CD14-positive monocyte (primary cell): ENCODE measurements around the gene MSN. TPM values are rescaled to one million over a fixed set of nuclear protein-coding genes. Genes with fewer than 3 reads are reported as not detected.

Experiments
- DNase-seq, 3 donors: peaks; one replicate each; pipeline ENCODE4 v3.0.0-alpha.2; 2011 to 2022
- H2AFZ ChIP-seq: 2 replicates; pipeline ENCODE4 v1.6.0; 2012; ENCODE audit warnings: mild to moderate bottlenecking, low read depth, low read length, inconsistent platforms; ENCODE audit not compliant: insufficient read depth, poor library complexity, severe bottlenecking
- H3K27ac ChIP-seq, 2 donors: 1 replicate in 1 of 2; 2 replicates in 1 of 2; pipeline ENCODE4 v1.5.1; 2012 to 2013; ENCODE audit warnings: low read length in 2 of 2, control low read depth in 1 of 2, inconsistent platforms in 1 of 2, low read depth in 1 of 2, mild to moderate bottlenecking in 1 of 2
- H3K27me3 ChIP-seq, 2 donors: one replicate each; pipeline versions ENCODE4 v1.6.0 to v1.6.1; 2011 to 2013; ENCODE audit warnings: low read length in 2 of 2; ENCODE audit not compliant: control insufficient read depth in 2 of 2, insufficient read depth in 2 of 2
- H3K36me3 ChIP-seq, 2 donors: replicated peaks in 1 of 2; 1 replicate in 1 of 2; 2 replicates in 1 of 2; pipeline versions ENCODE4 v1.5.1 to v1.6.1; 2012 to 2013; ENCODE audit warnings: low read length in 2 of 2, control low read depth in 1 of 2, inconsistent platforms in 1 of 2, mild to moderate bottlenecking in 1 of 2; ENCODE audit not compliant: insufficient read depth in 2 of 2, control insufficient read depth in 1 of 2
- H3K4me1 ChIP-seq, 2 donors: 1 replicate in 1 of 2; 2 replicates in 1 of 2; pipeline versions ENCODE4 v1.5.1 to v1.6.1; 2012 to 2013; ENCODE audit warnings: low read length in 2 of 2, control low read depth in 1 of 2, inconsistent platforms in 1 of 2, mild to moderate bottlenecking in 1 of 2, moderate library complexity in 1 of 2; ENCODE audit not compliant: insufficient read depth in 2 of 2, control insufficient read depth in 1 of 2
- H3K4me2 ChIP-seq: replicated peaks from 2 replicates; pipeline ENCODE3; 2012; ENCODE audit warnings: low read length, moderate library complexity, mild to moderate bottlenecking; ENCODE audit not compliant: poor library complexity, severe bottlenecking; ENCODE audit errors: extremely low read depth
- H3K4me3 ChIP-seq, 3 experiments: fragments of 200-600 bp in 1 of 3; sonication (generic) in 1 of 3; replicated peaks in 1 of 3; 1 replicate in 2 of 3; 2 replicates in 1 of 3; pipeline ENCODE4 v1.5.1; 2011 to 2013; ENCODE audit warnings: low read length in 3 of 3, mild to moderate bottlenecking in 3 of 3, control low read depth in 2 of 3, low read depth in 2 of 3, inconsistent platforms in 1 of 3, moderate library complexity in 1 of 3
- H3K79me2 ChIP-seq: 2 replicates; pipeline ENCODE4 v1.6.0; 2012; ENCODE audit warnings: mild to moderate bottlenecking, control low read depth, inconsistent platforms, low read length, moderate library complexity; ENCODE audit not compliant: insufficient read depth
- H3K9ac ChIP-seq: 2 replicates; pipeline ENCODE4 v1.6.0; 2017; ENCODE audit warnings: low read length, mild to moderate bottlenecking; ENCODE audit not compliant: insufficient read depth, poor library complexity, severe bottlenecking
- H3K9me3 ChIP-seq, 2 donors: replicated peaks in 1 of 2; 1 replicate in 1 of 2; 2 replicates in 1 of 2; pipeline versions ENCODE4 v1.5.1 to v1.6.1; 2012 to 2013; ENCODE audit warnings: low read length in 2 of 2, control low read depth in 1 of 2; ENCODE audit not compliant: control insufficient read depth in 1 of 2, insufficient read depth in 1 of 2
- H4K20me1 ChIP-seq: 2 replicates; pipeline ENCODE4 v1.6.0; 2012; ENCODE audit warnings: mild to moderate bottlenecking, low read length, control low read depth, moderate library complexity; ENCODE audit not compliant: insufficient read depth
- H3K27ac Mint-ChIP-seq, 7 donors: one replicate each; pipeline ENCODE4 v1.8.0; 2020; ENCODE audit warnings: mild to moderate bottlenecking in 7 of 7, mixed read lengths in 7 of 7, moderate library complexity in 6 of 7, inconsistent platforms in 2 of 7
- H3K27me3 Mint-ChIP-seq, 3 donors: one replicate each; pipeline ENCODE4 v1.8.0; 2021 to 2022; ENCODE audit warnings: low read depth in 3 of 3, mild to moderate bottlenecking in 3 of 3, mixed read lengths in 3 of 3, moderate library complexity in 3 of 3, inconsistent platforms in 1 of 3
- H3K36me3 Mint-ChIP-seq, 2 donors: one replicate each; pipeline ENCODE4 v1.8.0; 2020; ENCODE audit warnings: mixed read lengths in 2 of 2, inconsistent platforms in 1 of 2, mild to moderate bottlenecking in 1 of 2
- H3K4me1 Mint-ChIP-seq: one replicate; pipeline ENCODE4 v1.8.0; 2020; ENCODE audit warnings: mild to moderate bottlenecking, mixed read lengths
- H3K4me3 Mint-ChIP-seq, 2 donors: one replicate each; pipeline ENCODE4 v1.8.0; 2020; ENCODE audit warnings: mild to moderate bottlenecking in 2 of 2, mixed read lengths in 2 of 2, moderate library complexity in 1 of 2
- H3K9me3 Mint-ChIP-seq, 7 donors: one replicate each; pipeline ENCODE4 v1.8.0; 2020 to 2022; ENCODE audit warnings: mixed read lengths in 7 of 7, mild to moderate bottlenecking in 6 of 7, moderate library complexity in 6 of 7, inconsistent platforms in 2 of 7
- CTCF ChIP-seq: fragments of 200-600 bp; IDR thresholded peaks from one replicate; pipeline ENCODE4 v1.8.0; 2022; ENCODE audit warnings: antibody characterized with exemption, mild to moderate bottlenecking
- WGBS: methylation state at CpG from one replicate; pipeline ENCODE4 v1.1.5; 2013; ENCODE audit warnings: missing lambda C conversion rate; ENCODE audit not compliant: insufficient coverage; 5-methylcytosine and 5-hydroxymethylcytosine counted together
- intact Hi-C, 2 donors: fragments of 100-400 bp; cut with micrococcal nuclease; formaldehyde crosslinking; loops; one replicate each; pipeline versions ENCODE4 v1.15.0 to v1.15.1; 2023
- polyA plus RNA-seq, 3 donors: library from polyadenylated mRNA; depleted of rRNA in 1 of 3; unstranded in 2 of 3; stranded (reverse) in 1 of 3; fragments of 300-500 nt in 2 of 3; fragments of >200 nt in 1 of 3; fragmentation: Illumina TruSeq in 2 of 3; gene quantifications; 1 replicate in 2 of 3; 2 replicates in 1 of 3; pipeline ENCODE4 v1.2.3, GENCODE V29; 2012 to 2021

Gene MSN
- polyA plus RNA-seq, 3 donors = 441 to 888 (median 691) TPM

- Histone ChIP-seq H3K4me1 (peaks cover 0 to 5% of the 10 kb centered on the region in 2 donors), H3K36me3 (no peaks in the 10 kb centered on the region), H3K9ac (no peak overlapping the region), H3K79me2 (no peaks in the 10 kb centered on the region), H3K4me3 (no peak overlapping the region), H4K20me1 (no peaks in the 10 kb centered on the region), H2AFZ (no peak overlapping the region), H3K9me3 (peaks cover 17 to 20% of the 10 kb centered on the region in 2 donors), H3K4me2 (no peak overlapping the region), H3K27ac (no peak overlapping the region), H3K27me3 (peaks cover 0 to 18% of the 10 kb centered on the region in 2 donors)
- Mint-ChIP-seq H3K4me3 (no peak overlapping the region), H3K4me1 (peaks cover 20% of the 10 kb centered on the region), H3K36me3 (peaks cover 0 to 8% of the 10 kb centered on the region in 2 donors), H3K27me3 (peaks cover 0 to 38% (median 0%) of the 10 kb centered on the region in 3 donors), H3K27ac (no peak overlapping the region), H3K9me3 (peaks cover 5 to 37% (median 30%) of the 10 kb centered on the region in 7 donors)
- intact Hi-C loops = no loop called here
- no peak for DNase-seq
- WGBS = no CpG with 5 or more reads among the region's 3 CpGs
- no peak for TF ChIP-seq CTCF
Observed at GRCh38 chrX:65630771-65631170, 36.7 kb upstream of the MSN start.

GRCh38 chrX:65633826-65634225 lies 33.6 kb upstream of the MSN start:
- whole genome bisulfite sequencing = no CpG with 5 or more reads among the region's 1 CpG
- TF ChIP-seq CTCF = no peak
- Histone ChIP-seq H3K27me3 (peaks cover 0 to 21% of the 10 kb centered on the region in 2 donors), H3K4me3 (no peak overlapping the region), H3K27ac (no peak overlapping the region), H4K20me1 (no peaks in the 10 kb centered on the region), H3K9ac (no peak overlapping the region), H2AFZ (no peak overlapping the region), H3K4me2 (no peak overlapping the region), H3K4me1 (peaks cover 0 to 5% of the 10 kb centered on the region in 2 donors), H3K79me2 (no peaks in the 10 kb centered on the region), H3K9me3 (peaks cover under 1 to 8% of the 10 kb centered on the region in 2 donors), H3K36me3 (no peaks in the 10 kb centered on the region)
- intact Hi-C loops = no loop called here
- peaks cover 25% of the 10 kb centered on the region for H3K4me1 Mint-ChIP-seq
- H3K36me3 Mint-ChIP-seq = no peaks in the 10 kb centered on the region
- no peak overlapping the region for H3K4me3 Mint-ChIP-seq
- H3K9me3 Mint-ChIP-seq = peaks cover 0 to 15% (median 11%) of the 10 kb centered on the region in 7 donors
- peaks cover 0 to 47% (median 0%) of the 10 kb centered on the region in 3 donors for H3K27me3 Mint-ChIP-seq
- DNase-seq = no peak
- no peak overlapping the region for H3K27ac Mint-ChIP-seq
